ENCODE data around the gene FARP2. TPM values are rescaled to one million over a fixed set of nuclear protein-coding genes. Genes with fewer than 3 reads are reported as not detected.

Gene FARP2
- polyA plus RNA-seq, 1 of the 3 experiments (the other 2 are of a cell fraction): 11.5 TPM

DNA sequence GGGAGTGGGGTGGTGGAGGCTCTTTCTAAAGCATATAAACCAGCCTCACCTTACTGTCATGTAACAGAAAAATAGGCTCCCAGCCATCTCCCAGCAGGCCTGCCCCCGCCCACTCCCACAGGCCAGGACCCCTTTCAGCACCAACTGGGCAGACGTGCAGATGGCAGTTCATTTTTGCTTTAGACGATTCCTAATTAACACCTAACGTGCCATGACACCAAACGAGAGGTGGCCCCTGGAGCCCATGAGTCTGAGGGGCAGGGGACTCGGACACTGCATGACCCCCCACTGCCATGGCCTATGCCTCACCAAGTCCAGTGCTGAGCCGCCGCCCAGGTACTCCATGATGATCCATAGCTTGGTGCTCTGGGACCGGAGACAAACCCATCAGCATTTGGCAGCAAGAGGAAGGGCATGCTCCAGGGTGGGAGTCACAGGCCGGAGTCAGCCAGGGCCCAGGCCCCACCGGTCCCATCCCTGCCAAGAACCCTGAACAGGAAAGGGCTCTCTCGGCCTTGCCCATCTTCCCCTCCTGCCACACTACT, 144.4 kb downstream of the FARP2 start:
- H3K9me2 ChIP-seq: no peaks in the 10 kb centered on the region
- POLR2A ChIA-PET: no interaction called here
- no peak overlapping the region for H2AFZ ChIP-seq (ENCODE audit: low read depth)
- H3K36me3 ChIP-seq (replicated peaks in 1 of 2; ENCODE audit: control insufficient read depth in 1 of 2, insufficient read depth in 2 of 2, low read length in 1 of 2): peaks cover 0 to 49% of the 10 kb centered on the region in 2 experiments
- H3K27me3 ChIP-seq (ENCODE audit: insufficient read depth): no peaks in the 10 kb centered on the region
- no peaks in the 10 kb centered on the region for H3F3A ChIP-seq (replicated peaks; ENCODE audit: insufficient read depth)
- H4K20me1 ChIP-seq (ENCODE audit: insufficient read depth): peaks cover 38% of the 10 kb centered on the region
- TF ChIP-seq ELF1 (IDR thresholded peaks at IDR 0.05) (no peak), RXRA (IDR thresholded peaks at IDR 0.05; ENCODE audit: borderline replicate concordance, low read depth) (no peak), MXI1 (IDR thresholded peaks at IDR 0.05; ENCODE audit: low read depth, low read length) (no peak), GABPA (IDR thresholded peaks at IDR 0.05; ENCODE audit: low read depth) (no peak), TEAD4 (IDR thresholded peaks at IDR 0.05; ENCODE audit: borderline replicate concordance, insufficient read depth) (no peak), TCF12 (IDR thresholded peaks at IDR 0.05) (no peak), FOXM1 (IDR thresholded peaks at IDR 0.05; ENCODE audit: low read depth) (no peak), POLR2AphosphoS5 (IDR thresholded peaks at IDR 0.05; ENCODE audit: low read depth, low read length) (no peak), RAD21 (IDR thresholded peaks at IDR 0.05; ENCODE audit: low read length) (no peak), FOSL2 (IDR thresholded peaks at IDR 0.05; ENCODE audit: borderline replicate concordance, low read depth) (no peak), MEF2A (IDR thresholded peaks at IDR 0.05; ENCODE audit: borderline replicate concordance, low read depth) (no peak), YY1 (IDR thresholded peaks at IDR 0.05; ENCODE audit: low read depth) (no peak), SIN3A (IDR thresholded peaks at IDR 0.05; ENCODE audit: borderline replicate concordance, low read depth, low read length) (no peak), EZH2phosphoT487 (IDR thresholded peaks at IDR 0.05; ENCODE audit: borderline replicate concordance, low read depth) (no peak)
- TF ChIP-seq, protein P1, sequence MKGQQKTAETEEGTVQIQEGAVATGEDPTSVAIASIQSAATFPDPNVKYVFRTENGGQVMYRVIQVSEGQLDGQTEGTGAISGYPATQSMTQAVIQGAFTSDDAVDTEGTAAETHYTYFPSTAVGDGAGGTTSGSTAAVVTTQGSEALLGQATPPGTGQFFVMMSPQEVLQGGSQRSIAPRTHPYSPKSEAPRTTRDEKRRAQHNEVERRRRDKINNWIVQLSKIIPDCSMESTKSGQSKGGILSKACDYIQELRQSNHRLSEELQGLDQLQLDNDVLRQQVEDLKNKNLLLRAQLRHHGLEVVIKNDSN (IDR thresholded peaks at IDR 0.05; ENCODE audit: borderline replicate concordance, low read depth): no peak
- TF ChIP-seq, protein P2, sequence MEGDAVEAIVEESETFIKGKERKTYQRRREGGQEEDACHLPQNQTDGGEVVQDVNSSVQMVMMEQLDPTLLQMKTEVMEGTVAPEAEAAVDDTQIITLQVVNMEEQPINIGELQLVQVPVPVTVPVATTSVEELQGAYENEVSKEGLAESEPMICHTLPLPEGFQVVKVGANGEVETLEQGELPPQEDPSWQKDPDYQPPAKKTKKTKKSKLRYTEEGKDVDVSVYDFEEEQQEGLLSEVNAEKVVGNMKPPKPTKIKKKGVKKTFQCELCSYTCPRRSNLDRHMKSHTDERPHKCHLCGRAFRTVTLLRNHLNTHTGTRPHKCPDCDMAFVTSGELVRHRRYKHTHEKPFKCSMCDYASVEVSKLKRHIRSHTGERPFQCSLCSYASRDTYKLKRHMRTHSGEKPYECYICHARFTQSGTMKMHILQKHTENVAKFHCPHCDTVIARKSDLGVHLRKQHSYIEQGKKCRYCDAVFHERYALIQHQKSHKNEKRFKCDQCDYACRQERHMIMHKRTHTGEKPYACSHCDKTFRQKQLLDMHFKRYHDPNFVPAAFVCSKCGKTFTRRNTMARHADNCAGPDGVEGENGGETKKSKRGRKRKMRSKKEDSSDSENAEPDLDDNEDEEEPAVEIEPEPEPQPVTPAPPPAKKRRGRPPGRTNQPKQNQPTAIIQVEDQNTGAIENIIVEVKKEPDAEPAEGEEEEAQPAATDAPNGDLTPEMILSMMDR (IDR thresholded peaks at IDR 0.05): no peak
- TF ChIP-seq, protein P3, sequence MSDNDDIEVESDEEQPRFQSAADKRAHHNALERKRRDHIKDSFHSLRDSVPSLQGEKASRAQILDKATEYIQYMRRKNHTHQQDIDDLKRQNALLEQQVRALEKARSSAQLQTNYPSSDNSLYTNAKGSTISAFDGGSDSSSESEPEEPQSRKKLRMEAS (IDR thresholded peaks at IDR 0.05; ENCODE audit: low read depth): no peak
- H3K9ac ChIP-seq: no peak overlapping the region
- no peak overlapping the region for H3K4me2 ChIP-seq
- CTCF ChIA-PET: no interaction called here
- no peaks in the 10 kb centered on the region for H3K9me3 ChIP-seq
- H3K4me1 ChIP-seq (ENCODE audit: control insufficient read depth in 1 of 2, insufficient read depth in 2 of 2, low read depth in 1 of 2, low read length in 1 of 2): peaks cover 0 to 11% of the 10 kb centered on the region in 2 experiments; a peak in 1 of 4 replicates
- no peak overlapping the region for H3K4me3 ChIP-seq (ENCODE audit: low read depth in 2 of 2, low read length in 1 of 2)
- peak; percentile 14 for DNase-seq
- 87% methylated on average over 8 of the region's 12 CpGs for WGBS (ENCODE audit: low lambda C conversion rate)
- no peak overlapping the region for H3K27ac ChIP-seq (ENCODE audit: low read depth in 2 of 2, low read length in 1 of 2)
- H3K79me2 ChIP-seq (ENCODE audit: insufficient read depth): peaks cover 49% of the 10 kb centered on the region
